Fibroblast of mammary gland (primary cell): ENCODE results near the gene C5.
"Not testable (repeated sequence)": the region's sequence is repeated elsewhere in the genome, so short reads cannot be mapped to it uniquely, and the experiment has no call there.

Experiments used
- DNase-seq: peaks from one replicate; pipeline ENCODE4 v3.0.0-alpha.2; 2010; ENCODE audit warnings: low read depth
- H3K4me3 ChIP-seq: 2 replicates; pipeline ENCODE4 v1.5.1; 2011; ENCODE audit warnings: low read depth, mild to moderate bottlenecking, low read length, moderate library complexity; ENCODE audit not compliant: control insufficient read depth
- TF ChIP-seq, protein P1 (sequence below): conservative IDR thresholded peaks from 2 replicates; pipeline ENCODE4 v1.5.1; 2011; ENCODE audit warnings: low read depth, low read length, inconsistent platforms; ENCODE audit not compliant: control insufficient read depth, insufficient read depth

C5 gene

DNA sequence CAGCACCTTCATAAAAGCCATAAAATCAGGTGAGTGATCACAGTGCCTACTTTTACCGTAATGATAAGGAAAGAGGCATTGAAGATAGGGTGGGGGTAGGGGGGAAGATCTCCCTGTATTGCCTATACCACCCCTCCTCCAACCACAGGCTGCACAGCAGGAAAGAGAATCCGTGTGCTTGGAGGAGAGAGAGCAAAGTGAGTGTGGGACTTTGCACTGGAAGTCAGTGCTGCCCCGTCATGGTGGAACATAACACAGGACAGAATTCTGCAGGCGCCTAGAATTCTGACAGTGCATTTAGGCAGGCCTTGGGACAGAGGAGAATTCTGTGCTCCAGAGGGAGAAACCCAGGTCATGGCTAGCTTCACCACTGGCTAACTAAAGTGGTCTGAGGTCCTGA, 3.5 kb upstream of the C5 start:
- H3K4me3 ChIP-seq = no peak overlapping the region
- TF ChIP-seq, protein P1, sequence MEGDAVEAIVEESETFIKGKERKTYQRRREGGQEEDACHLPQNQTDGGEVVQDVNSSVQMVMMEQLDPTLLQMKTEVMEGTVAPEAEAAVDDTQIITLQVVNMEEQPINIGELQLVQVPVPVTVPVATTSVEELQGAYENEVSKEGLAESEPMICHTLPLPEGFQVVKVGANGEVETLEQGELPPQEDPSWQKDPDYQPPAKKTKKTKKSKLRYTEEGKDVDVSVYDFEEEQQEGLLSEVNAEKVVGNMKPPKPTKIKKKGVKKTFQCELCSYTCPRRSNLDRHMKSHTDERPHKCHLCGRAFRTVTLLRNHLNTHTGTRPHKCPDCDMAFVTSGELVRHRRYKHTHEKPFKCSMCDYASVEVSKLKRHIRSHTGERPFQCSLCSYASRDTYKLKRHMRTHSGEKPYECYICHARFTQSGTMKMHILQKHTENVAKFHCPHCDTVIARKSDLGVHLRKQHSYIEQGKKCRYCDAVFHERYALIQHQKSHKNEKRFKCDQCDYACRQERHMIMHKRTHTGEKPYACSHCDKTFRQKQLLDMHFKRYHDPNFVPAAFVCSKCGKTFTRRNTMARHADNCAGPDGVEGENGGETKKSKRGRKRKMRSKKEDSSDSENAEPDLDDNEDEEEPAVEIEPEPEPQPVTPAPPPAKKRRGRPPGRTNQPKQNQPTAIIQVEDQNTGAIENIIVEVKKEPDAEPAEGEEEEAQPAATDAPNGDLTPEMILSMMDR = no peak
- DNase-seq = no peak

DNA sequence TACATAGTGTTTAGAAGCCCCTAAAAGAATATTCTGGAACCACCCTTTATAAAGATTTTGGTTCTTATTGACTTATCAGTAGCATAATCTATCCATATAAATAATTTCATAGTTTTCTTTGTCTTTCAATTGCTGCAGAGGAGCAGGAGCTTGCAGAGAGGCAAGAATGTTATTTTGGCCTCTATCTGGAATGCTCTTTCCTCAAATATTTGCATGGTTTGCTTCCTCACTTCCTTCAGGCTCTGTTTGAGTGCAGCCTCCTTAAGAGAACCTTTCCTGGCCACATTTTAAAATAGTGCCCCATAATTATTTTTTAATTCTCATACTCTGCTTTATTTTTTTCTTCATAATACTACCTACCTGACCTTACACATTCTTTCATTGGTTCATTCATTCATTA, 1.5 kb downstream of the C5 start:
- TF ChIP-seq, protein P1 = no peak
- no peak overlapping the region for H3K4me3 ChIP-seq
- DNase-seq = no peak

DNA sequence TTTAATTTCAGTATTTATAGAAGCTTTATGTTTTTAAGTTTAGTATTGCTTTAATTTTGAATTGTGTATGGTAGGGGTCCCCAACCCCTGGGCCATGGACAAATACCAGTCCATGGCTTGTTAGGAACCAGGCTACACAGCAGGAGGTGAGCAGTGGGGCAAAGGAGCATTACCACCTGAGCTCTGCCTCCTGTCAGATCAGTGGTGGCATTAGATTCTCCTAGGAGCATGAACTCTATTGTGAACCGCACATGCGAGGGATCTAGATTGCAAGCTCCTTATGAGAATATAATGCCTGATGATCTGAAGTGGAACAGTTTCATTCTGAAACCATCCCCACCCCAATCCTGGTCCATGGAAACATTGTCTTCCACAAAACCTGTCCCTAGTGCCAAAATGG, 1.9 kb downstream of the C5 start:
- DNase-seq = no peak
- H3K4me3 ChIP-seq = no peak overlapping the region
- TF ChIP-seq, protein P1 = no peak

DNA sequence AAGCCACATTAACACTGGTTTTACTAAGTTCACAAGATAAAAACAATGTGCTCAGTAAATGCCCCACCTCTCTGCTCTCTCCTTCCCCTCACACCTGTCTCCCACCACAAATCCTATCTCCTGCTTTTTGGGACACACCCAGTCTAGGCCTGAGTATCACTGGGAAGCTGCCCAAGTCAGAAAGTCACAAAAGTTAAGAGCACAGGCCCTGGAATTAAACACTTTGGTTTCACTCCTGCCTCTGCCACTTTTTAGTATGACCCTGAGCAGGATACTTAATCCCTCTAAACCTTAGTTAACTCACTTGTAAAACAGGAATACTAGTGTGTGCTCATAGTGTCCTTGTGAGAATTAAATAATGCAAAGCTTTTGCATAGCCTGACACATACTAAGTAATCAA, 11.3 kb downstream of the C5 start:
- H3K4me3 ChIP-seq = no peak overlapping the region
- DNase-seq = no peak
- TF ChIP-seq, protein P1 = no peak

DNA sequence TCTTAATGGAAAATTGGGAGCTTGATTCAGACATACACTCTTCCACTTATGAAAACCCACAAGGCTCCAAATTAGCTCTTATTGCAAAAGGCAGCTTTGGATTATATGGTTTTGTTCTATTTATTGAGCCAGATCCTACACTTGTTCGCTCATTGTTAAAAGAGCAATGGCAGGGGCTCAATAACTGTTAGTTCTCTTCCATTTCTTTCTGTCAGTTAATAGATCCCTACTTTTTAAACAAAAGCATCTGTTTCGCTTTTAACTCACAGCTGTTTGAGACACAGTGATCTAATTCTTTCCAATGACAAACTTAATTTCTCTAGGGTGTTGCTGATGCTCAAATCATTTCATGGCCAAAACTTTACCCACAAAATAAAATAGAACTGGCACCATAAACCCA, 11.7 kb downstream of the C5 start:
- no peak overlapping the region for H3K4me3 ChIP-seq
- no peak for DNase-seq
- TF ChIP-seq, protein P1 = no peak

DNA sequence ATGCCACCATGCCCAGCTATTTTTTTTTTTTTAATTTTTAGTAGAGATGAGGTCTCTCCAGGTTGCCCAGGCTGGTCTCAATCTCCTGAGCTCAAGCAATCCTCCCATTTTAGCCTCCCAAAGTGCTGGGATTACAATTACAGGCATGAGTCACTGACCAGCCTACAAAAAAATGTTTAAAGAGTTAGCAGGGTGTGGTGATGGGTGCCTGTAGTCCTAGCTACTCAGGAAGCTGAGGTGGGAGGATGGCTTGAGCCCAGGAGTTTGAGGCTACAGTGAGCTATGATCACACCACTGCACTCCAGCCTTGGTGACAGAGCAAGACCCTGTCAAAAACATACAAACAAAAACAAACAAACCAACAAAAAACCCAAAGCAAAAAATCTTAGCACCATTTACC, 14.4 kb downstream of the C5 start:
- not testable (repeated sequence) for DNase-seq

DNA sequence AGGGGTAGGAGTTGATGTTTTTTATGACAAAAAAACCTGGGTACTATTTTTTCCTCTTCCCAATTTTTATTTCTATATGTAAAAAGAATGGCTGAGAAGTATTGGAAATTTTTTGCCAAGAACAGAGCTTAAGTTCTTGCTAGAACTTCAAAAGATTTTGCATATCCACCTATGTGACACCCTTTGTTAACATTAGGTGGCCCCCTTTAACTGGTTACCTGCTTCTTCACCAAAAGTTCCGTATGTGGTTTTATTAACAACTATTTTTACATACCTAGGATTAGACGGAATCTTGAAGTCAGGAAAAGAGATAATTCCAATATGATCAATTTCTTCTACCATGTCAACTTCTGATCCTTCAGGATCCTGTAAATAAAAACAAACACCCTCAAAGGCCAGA, 15.5 kb downstream of the C5 start:
- no peak overlapping the region for H3K4me3 ChIP-seq
- DNase-seq = no peak
- TF ChIP-seq, protein P1 = no peak

More for the DNA sequence above, 14.4 kb downstream of the C5 start:
- H3K4me3 ChIP-seq = not testable (repeated sequence)

DNA sequence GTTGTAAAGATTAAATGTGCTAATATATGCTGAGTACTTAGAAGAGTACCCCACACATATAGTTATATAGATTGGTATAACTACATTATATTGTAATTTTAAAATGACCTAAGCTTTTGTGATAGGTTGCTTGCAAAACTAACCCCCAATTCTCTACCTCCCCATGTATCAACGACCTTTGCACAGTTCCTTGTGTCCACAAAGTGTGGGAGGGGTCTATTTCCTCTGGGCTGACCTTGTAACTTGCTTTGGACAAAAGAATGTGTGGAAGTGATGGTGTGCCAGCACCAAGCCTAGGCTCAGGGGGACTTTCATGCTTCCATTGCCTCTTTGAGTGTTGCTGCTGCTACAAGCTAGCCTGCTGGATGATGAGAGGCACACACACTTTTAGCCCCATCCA, 20.6 kb downstream of the C5 start:
- DNase-seq = no peak
- TF ChIP-seq, protein P1 = no peak

DNA sequence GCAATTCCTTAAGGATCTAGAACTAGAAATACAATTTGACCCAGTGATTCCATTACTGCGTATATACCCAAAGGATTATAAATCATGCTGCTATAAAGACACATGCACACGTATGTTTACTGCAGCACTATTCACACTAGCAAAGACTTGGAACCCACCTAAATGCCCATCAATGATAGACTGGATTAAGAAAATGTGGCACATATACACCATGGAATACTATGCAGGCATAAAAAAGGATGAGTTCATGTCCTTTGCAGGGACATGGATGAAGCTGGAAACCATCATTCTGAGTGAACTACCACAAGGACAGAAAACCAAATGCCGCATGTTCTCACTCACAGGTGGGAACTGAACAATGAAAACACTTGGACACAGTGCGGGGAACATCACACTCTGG, 21.8 kb downstream of the C5 start:
- H3K4me3 ChIP-seq, DNase-seq: not testable (repeated sequence)

More for the DNA sequence above, 20.6 kb downstream of the C5 start:
- H3K4me3 ChIP-seq = no peak overlapping the region
